Measurements from ENCODE around the gene TMEM107.

TMEM107 gene

DNA sequence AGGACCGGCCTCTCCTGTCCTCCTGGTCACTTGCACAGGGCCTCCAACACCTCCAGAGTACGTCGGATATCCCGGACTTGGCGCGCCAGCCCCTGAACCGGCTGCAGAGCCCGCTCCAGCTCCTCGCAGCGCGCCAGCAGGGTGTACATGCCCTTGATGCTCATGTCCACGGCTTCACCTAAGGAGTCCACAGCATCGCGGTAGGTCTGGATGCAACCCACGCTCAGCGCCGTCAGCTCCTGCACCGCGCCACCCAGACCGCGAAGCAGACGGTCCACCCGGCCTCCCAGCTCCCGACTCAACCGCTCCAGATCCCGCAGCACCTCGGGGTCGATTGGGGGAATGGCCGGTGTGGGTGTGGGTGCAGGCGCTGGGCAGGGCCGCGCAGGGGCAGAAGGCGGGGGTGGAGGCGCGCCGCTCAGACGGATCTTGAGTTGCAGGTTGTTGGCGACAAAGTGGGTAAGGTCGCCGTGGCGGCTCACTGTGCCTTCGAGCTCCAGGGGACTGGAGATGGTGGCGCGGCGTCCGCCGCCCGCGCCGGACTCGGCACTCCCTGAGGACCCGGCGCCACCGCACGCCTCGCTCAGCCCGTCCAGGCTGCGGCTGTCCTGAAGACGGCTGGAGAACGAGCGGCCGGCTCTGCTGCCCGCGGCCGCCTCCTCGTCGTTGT lies 13.0 kb upstream of the TMEM107 start:
- TF ChIP-seq, protein P1, sequence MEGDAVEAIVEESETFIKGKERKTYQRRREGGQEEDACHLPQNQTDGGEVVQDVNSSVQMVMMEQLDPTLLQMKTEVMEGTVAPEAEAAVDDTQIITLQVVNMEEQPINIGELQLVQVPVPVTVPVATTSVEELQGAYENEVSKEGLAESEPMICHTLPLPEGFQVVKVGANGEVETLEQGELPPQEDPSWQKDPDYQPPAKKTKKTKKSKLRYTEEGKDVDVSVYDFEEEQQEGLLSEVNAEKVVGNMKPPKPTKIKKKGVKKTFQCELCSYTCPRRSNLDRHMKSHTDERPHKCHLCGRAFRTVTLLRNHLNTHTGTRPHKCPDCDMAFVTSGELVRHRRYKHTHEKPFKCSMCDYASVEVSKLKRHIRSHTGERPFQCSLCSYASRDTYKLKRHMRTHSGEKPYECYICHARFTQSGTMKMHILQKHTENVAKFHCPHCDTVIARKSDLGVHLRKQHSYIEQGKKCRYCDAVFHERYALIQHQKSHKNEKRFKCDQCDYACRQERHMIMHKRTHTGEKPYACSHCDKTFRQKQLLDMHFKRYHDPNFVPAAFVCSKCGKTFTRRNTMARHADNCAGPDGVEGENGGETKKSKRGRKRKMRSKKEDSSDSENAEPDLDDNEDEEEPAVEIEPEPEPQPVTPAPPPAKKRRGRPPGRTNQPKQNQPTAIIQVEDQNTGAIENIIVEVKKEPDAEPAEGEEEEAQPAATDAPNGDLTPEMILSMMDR (IDR thresholded peaks at IDR 0.05; ENCODE audit: insufficient read depth, low read length, poor library complexity, severe bottlenecking): no peak
- no peak for TF ChIP-seq EZH2phosphoT487 (conservative IDR thresholded peaks at IDR 0.05; ENCODE audit: low read length)
- peaks cover 32% of the 10 kb centered on the region for H3F3A ChIP-seq (ENCODE audit: insufficient read depth)
- H3K27ac ChIP-seq (ENCODE audit: low read depth, low read length): peak overlapping the region; percentile 79
- H2AFZ ChIP-seq (ENCODE audit: low read depth, low read length, severe bottlenecking): peak overlapping the region; percentile 55
- peaks cover 13% of the 10 kb centered on the region; the same call in 1 of the 2 replicates for H3K79me2 ChIP-seq (ENCODE audit: insufficient read depth, low read length)
- no peaks in the 10 kb centered on the region for H3K27me3 ChIP-seq (ENCODE audit: low read length)
- no peaks in the 10 kb centered on the region for H3K9me3 ChIP-seq (ENCODE audit: insufficient read depth, low read length)
- H3K4me3 ChIP-seq (ENCODE audit: insufficient read depth, low read length, poor library complexity, severe bottlenecking): peak overlapping the region; percentile 84
- peak overlapping the region; percentile 75 for H3K9ac ChIP-seq (ENCODE audit: low read length)
- H3K9me2 ChIP-seq (replicated peaks; ENCODE audit: insufficient read depth, low read length): no peaks in the 10 kb centered on the region
- H4K20me1 ChIP-seq (ENCODE audit: low read depth, low read length): no peaks in the 10 kb centered on the region
- no peaks in the 10 kb centered on the region for H3K36me3 ChIP-seq (ENCODE audit: low read length)
- H3K4me2 ChIP-seq (ENCODE audit: low read depth, low read length, poor library complexity, severe bottlenecking): peak overlapping the region; percentile 78

DNA sequence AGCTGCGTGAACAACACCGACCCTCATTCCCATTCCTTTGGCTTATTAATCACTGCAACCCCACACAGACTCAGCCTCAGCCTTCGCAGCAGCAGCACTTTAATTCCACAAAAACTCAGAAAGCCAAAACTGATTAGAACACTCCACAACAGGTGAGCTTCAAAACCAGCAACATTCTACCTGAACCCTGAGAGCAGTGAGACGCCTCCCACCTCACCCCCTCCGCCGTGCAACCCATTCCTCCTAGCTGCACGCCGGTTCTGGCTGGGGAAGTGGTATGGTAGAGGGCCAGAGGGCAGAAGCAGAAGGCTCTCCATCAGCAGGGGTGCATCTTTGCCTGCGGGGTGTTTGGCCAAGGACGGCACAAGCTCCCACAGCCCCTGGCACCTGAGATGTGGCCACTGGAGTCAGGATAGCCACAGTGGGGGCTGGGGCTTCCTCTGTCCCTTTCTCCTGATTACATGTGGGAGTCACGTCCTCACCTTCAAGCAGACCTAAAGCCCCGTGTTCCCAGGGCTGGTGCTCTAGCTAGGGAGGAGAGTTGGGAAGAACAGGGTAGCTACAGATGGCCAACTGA lies 12.2 kb upstream of the TMEM107 start:
- H2AFZ ChIP-seq (ENCODE audit: low read depth, low read length, severe bottlenecking): no peak overlapping the region
- peaks cover 32% of the 10 kb centered on the region for H3F3A ChIP-seq (ENCODE audit: insufficient read depth)
- H3K9me3 ChIP-seq (ENCODE audit: insufficient read depth, low read length): no peaks in the 10 kb centered on the region
- no peaks in the 10 kb centered on the region for H4K20me1 ChIP-seq (ENCODE audit: low read depth, low read length)
- H3K27ac ChIP-seq (ENCODE audit: low read depth, low read length): peak overlapping the region; percentile 86
- no peaks in the 10 kb centered on the region for H3K9me2 ChIP-seq (replicated peaks; ENCODE audit: insufficient read depth, low read length)
- peak overlapping the region; percentile 75 for H3K9ac ChIP-seq (ENCODE audit: low read length)
- no peaks in the 10 kb centered on the region for H3K36me3 ChIP-seq (ENCODE audit: low read length)
- peak overlapping the region; percentile 84 for H3K4me3 ChIP-seq (ENCODE audit: insufficient read depth, low read length, poor library complexity, severe bottlenecking)
- H3K4me2 ChIP-seq (ENCODE audit: low read depth, low read length, poor library complexity, severe bottlenecking): peak overlapping the region; percentile 78
- H3K27me3 ChIP-seq (ENCODE audit: low read length): no peaks in the 10 kb centered on the region
- H3K79me2 ChIP-seq (ENCODE audit: insufficient read depth, low read length): peaks cover 13% of the 10 kb centered on the region; the same call in 1 of the 2 replicates
- TF ChIP-seq, protein P1 (IDR thresholded peaks at IDR 0.05; ENCODE audit: insufficient read depth, low read length, poor library complexity, severe bottlenecking): no peak
- TF ChIP-seq EZH2phosphoT487 (conservative IDR thresholded peaks at IDR 0.05; ENCODE audit: low read length): no peak

DNA sequence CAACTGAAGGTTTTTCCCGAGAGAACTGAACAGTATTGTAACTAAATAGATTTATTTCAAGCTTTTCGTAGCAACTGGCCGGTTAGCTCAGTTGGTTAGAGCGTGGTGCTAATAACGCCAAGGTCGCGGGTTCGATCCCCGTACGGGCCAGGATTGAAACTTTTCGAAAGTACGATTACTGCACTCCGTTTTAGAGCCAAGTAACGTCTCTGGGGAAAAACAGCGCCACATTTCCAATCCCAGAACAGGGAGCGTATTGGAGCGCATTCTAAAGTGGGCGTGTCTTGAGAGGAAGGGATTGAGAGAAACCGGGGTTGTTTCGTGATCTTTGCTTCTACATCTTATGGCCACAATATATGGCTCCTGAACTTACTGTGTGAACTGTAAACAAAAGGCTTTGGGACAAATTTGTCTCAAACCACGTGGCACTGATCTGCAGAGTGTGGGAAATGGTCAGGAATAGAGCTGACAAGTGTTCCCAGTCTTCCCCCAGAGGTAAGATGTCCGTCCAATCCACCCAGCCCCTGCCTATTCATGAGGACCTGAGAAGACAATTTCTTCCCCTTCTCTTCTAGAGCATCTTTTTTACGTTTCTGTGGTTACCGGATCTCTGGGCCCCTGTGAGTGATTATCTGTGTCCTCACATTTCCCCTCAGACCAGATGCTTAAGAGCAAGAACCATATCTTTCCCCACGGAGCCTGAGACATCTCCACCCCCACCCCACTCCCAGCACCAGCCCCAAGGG lies 11.5 kb upstream of the TMEM107 start:
- peak overlapping the region; percentile 75 for H3K9ac ChIP-seq (ENCODE audit: low read length)
- no peaks in the 10 kb centered on the region for H3K9me3 ChIP-seq (ENCODE audit: insufficient read depth, low read length)
- H3K36me3 ChIP-seq (ENCODE audit: low read length): no peaks in the 10 kb centered on the region
- no peaks in the 10 kb centered on the region for H4K20me1 ChIP-seq (ENCODE audit: low read depth, low read length)
- H3K9me2 ChIP-seq (replicated peaks; ENCODE audit: insufficient read depth, low read length): no peaks in the 10 kb centered on the region
- no peaks in the 10 kb centered on the region for H3K27me3 ChIP-seq (ENCODE audit: low read length)
- H3K79me2 ChIP-seq (ENCODE audit: insufficient read depth, low read length): peaks cover 13% of the 10 kb centered on the region; the same call in 1 of the 2 replicates
- no peak for TF ChIP-seq EZH2phosphoT487 (conservative IDR thresholded peaks at IDR 0.05; ENCODE audit: low read length)
- TF ChIP-seq, protein P1 (IDR thresholded peaks at IDR 0.05; ENCODE audit: insufficient read depth, low read length, poor library complexity, severe bottlenecking): no peak
- no peak overlapping the region for H2AFZ ChIP-seq (ENCODE audit: low read depth, low read length, severe bottlenecking)
- peak overlapping the region; percentile 84 for H3K4me3 ChIP-seq (ENCODE audit: insufficient read depth, low read length, poor library complexity, severe bottlenecking)
- peaks cover 32% of the 10 kb centered on the region for H3F3A ChIP-seq (ENCODE audit: insufficient read depth)
- H3K4me2 ChIP-seq (ENCODE audit: low read depth, low read length, poor library complexity, severe bottlenecking): peak overlapping the region; percentile 78
- peak overlapping the region; percentile 86 for H3K27ac ChIP-seq (ENCODE audit: low read depth, low read length)
